ENCODE measurements around the gene INPP5E.

DNA sequence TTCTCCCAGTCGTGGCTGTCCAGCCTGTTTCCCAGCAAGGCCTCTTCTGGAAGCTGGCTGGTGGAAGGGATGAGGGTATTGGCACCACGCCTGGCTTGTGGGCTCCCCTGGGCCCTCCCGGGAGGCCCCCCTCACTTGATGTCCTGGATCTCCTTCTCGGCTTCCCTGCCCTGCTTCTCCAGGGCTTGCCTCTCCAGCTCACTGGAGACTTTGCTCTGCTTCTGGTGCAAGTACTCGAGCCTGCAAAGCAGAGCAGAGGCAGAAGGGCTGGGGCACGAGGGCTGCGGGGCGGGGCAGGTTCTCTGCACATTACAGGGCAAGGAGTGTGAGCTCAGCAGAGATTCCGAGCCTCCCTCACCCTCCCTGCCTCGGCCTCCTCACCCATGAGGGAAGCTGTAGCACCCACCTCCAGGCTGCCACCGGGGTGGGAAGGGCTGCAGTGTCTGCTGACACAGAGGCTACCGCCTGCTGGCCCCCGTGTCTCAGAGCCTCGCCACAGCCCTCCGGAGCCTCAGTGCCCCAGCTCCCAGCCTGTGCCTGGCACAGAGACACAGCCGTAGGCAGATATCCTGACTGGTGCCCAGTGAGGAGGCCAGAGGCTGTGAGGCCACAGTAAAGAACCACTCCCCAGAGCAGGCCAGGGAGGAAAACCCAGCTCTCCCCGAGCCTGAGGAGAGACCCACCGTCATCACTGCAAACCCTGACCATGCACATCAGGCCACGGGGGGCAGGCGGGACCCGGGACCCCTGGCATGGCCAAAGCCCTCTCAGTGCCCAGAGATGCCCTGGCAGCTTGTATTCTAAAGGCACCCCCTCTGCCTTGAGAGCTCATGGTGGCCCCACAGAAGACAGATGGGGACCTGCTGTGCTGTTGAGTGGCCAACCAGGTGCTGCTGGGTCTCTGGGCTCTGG, 46.9 kb downstream of the INPP5E start:
- TF ChIP-seq, protein P1, sequence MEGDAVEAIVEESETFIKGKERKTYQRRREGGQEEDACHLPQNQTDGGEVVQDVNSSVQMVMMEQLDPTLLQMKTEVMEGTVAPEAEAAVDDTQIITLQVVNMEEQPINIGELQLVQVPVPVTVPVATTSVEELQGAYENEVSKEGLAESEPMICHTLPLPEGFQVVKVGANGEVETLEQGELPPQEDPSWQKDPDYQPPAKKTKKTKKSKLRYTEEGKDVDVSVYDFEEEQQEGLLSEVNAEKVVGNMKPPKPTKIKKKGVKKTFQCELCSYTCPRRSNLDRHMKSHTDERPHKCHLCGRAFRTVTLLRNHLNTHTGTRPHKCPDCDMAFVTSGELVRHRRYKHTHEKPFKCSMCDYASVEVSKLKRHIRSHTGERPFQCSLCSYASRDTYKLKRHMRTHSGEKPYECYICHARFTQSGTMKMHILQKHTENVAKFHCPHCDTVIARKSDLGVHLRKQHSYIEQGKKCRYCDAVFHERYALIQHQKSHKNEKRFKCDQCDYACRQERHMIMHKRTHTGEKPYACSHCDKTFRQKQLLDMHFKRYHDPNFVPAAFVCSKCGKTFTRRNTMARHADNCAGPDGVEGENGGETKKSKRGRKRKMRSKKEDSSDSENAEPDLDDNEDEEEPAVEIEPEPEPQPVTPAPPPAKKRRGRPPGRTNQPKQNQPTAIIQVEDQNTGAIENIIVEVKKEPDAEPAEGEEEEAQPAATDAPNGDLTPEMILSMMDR (IDR thresholded peaks at IDR 0.05), result no peak
- TF ChIP-seq POLR2A (IDR thresholded peaks at IDR 0.05), result no peak
